ENCODE measurements around the gene NETO2. TPM values are rescaled to one million over a fixed set of nuclear protein-coding genes. Genes with fewer than 3 reads are reported as not detected.
A peak's percentile ranks its signal among the peaks of the same experiment; 100 is the strongest.

The NETO2 gene
- polyA plus RNA-seq, 1 experiment = 14.4 TPM

GRCh38 chr16:47150067-47150466 lies 6.3 kb upstream of the NETO2 start:
- Histone ChIP-seq H3K36me3 (ENCODE audit: control insufficient read depth, insufficient read depth, low read length) (no peaks in the 10 kb centered on the region; the same call in 1 of the 2 replicates), H3K4me3 (ENCODE audit: low read depth, low read length) (no peak overlapping the region), H3K27me3 (ENCODE audit: control insufficient read depth, insufficient read depth, low read length) (no peaks in the 10 kb centered on the region)
- no peak for DNase-seq (ENCODE audit: low read depth)
- ChIA-PET CTCF (interaction anchor here (1.0 to 1.3 kb wide), 2 partner anchors 8 to 13 kb away, joined by 3 to 5 read pairs; no protein-coding TSS in a partner anchor), POLR2A (no interaction called here)
- no peak for TF ChIP-seq CTCF (IDR thresholded peaks at IDR 0.05; ENCODE audit: insufficient read depth, low read depth, low read length)

GRCh38 chr16:47144559-47144877 lies 773 bp upstream of the NETO2 start:
- no peak for TF ChIP-seq CTCF (IDR thresholded peaks at IDR 0.05; ENCODE audit: insufficient read depth, low read depth, low read length)
- DNase-seq (ENCODE audit: low read depth) = no peak
- CTCF ChIA-PET = interaction anchor here (0.8 to 6.1 kb wide), 20 partner anchors 13 to 1486 kb away, joined by 3 to 69 read pairs (median 4); partner anchors contain the start of genes ABCC12, ITFG1 and PHKB

GRCh38 chr16:47142821-47143676 lies 696 bp downstream of the NETO2 start:
- no peaks in the 10 kb centered on the region for H3K27me3 ChIP-seq (ENCODE audit: control insufficient read depth, insufficient read depth, low read length)
- CTCF ChIA-PET = interaction anchor here (0.5 to 6.1 kb wide), 34 partner anchors 11 to 1234 kb away, joined by 3 to 69 read pairs (median 4); partner anchors contain the start of genes ABCC12, ITFG1 and PHKB
- no peaks in the 10 kb centered on the region for H3K36me3 ChIP-seq (ENCODE audit: control insufficient read depth, insufficient read depth, low read length)
- peak overlapping the region; percentile 55 for H3K4me3 ChIP-seq (ENCODE audit: low read depth, low read length)
- POLR2A ChIA-PET = no interaction called here
- DNase-seq (ENCODE audit: low read depth) = no peak
- peak; percentile 32 for TF ChIP-seq CTCF (IDR thresholded peaks at IDR 0.05; ENCODE audit: insufficient read depth, low read depth, low read length)

More at GRCh38 chr16:47144559-47144877, 773 bp upstream of the NETO2 start:
- peak overlapping the region; percentile 55 for H3K4me3 ChIP-seq (ENCODE audit: low read depth, low read length)
- POLR2A ChIA-PET = no interaction called here
- no peaks in the 10 kb centered on the region for H3K27me3 ChIP-seq (ENCODE audit: control insufficient read depth, insufficient read depth, low read length)
- H3K36me3 ChIP-seq (ENCODE audit: control insufficient read depth, insufficient read depth, low read length) = no peaks in the 10 kb centered on the region

- Histone ChIP-seq H3K36me3 (ENCODE audit: control insufficient read depth, insufficient read depth, low read length) (no peaks in the 10 kb centered on the region), H3K4me3 (ENCODE audit: low read depth, low read length) (peak overlapping the region; percentile 55), H3K27me3 (ENCODE audit: control insufficient read depth, insufficient read depth, low read length) (no peaks in the 10 kb centered on the region)
- CTCF ChIA-PET = interaction anchor here (0.9 to 6.1 kb wide), 28 partner anchors 11 to 1030 kb away, joined by 3 to 69 read pairs (median 4); partner anchors contain the start of gene ABCC12
- TF ChIP-seq CTCF (IDR thresholded peaks at IDR 0.05; ENCODE audit: insufficient read depth, low read depth, low read length) = no peak
- POLR2A ChIA-PET = no interaction called here
- DNase-seq (ENCODE audit: low read depth) = no peak
Observed at GRCh38 chr16:47142486-47142820, 1.3 kb downstream of the NETO2 start.

GRCh38 chr16:47141773-47142485 lies 1.8 kb downstream of the NETO2 start:
- ChIA-PET CTCF (interaction anchor here (0.5 to 6.1 kb wide), 56 partner anchors 8 to 1498 kb away, joined by 3 to 69 read pairs (median 4); partner anchors contain the start of gene ABCC12), POLR2A (interaction anchor here (0.6 kb wide), 1 partner anchor 1034 kb away, joined by 3 read pairs; no protein-coding TSS in a partner anchor)
- H3K27me3 ChIP-seq (ENCODE audit: control insufficient read depth, insufficient read depth, low read length) = no peaks in the 10 kb centered on the region

More at GRCh38 chr16:47141773-47142485, 1.8 kb downstream of the NETO2 start:
- no peaks in the 10 kb centered on the region for H3K36me3 ChIP-seq (ENCODE audit: control insufficient read depth, insufficient read depth, low read length)
- H3K4me3 ChIP-seq (ENCODE audit: low read depth, low read length) = peak overlapping the region; percentile 55
- peak; percentile 17 for DNase-seq (ENCODE audit: low read depth)
- peak; percentile 98 for TF ChIP-seq CTCF (IDR thresholded peaks at IDR 0.05; ENCODE audit: insufficient read depth, low read depth, low read length)

Measured in BJ (cell line).